Measurements from ENCODE around the gene PLPP4. TPM values are rescaled to one million over a fixed set of nuclear protein-coding genes. Genes with fewer than 3 reads are reported as not detected.

PLPP4 gene
- total RNA-seq, 1 experiment from 2014 or later = not detected

GRCh38 chr10:120423431-120424197 is 33.4 kb upstream of the PLPP4 start:
- no peak overlapping the region for H3K56ac ChIP-seq (ENCODE audit: insufficient read length, low read depth, low read length)
- no peak overlapping the region for H3K4ac ChIP-seq (ENCODE audit: low read depth, low read length)
- no peaks in the 10 kb centered on the region for H3K23me2 ChIP-seq (ENCODE audit: insufficient read length, low read depth, low read length, poor library complexity, severe bottlenecking)
- TF ChIP-seq, protein P1, sequence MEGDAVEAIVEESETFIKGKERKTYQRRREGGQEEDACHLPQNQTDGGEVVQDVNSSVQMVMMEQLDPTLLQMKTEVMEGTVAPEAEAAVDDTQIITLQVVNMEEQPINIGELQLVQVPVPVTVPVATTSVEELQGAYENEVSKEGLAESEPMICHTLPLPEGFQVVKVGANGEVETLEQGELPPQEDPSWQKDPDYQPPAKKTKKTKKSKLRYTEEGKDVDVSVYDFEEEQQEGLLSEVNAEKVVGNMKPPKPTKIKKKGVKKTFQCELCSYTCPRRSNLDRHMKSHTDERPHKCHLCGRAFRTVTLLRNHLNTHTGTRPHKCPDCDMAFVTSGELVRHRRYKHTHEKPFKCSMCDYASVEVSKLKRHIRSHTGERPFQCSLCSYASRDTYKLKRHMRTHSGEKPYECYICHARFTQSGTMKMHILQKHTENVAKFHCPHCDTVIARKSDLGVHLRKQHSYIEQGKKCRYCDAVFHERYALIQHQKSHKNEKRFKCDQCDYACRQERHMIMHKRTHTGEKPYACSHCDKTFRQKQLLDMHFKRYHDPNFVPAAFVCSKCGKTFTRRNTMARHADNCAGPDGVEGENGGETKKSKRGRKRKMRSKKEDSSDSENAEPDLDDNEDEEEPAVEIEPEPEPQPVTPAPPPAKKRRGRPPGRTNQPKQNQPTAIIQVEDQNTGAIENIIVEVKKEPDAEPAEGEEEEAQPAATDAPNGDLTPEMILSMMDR (conservative IDR thresholded peaks at IDR 0.05) = peak; percentile 89
- H3K79me1 ChIP-seq (ENCODE audit: insufficient read depth, low read depth, low read length, poor library complexity, severe bottlenecking) = no peaks in the 10 kb centered on the region
- H3K27me3 Mint-ChIP-seq (ENCODE audit: low read depth) = peaks cover 1% of the 10 kb centered on the region; the same call in 1 of the 2 replicates
- H3K14ac ChIP-seq (ENCODE audit: insufficient read depth, low read length) = no peak overlapping the region
- no peaks in the 10 kb centered on the region for H3K79me2 ChIP-seq (ENCODE audit: insufficient read depth, low read length)
- H4K20me1 ChIP-seq (ENCODE audit: control insufficient read depth, insufficient read depth, insufficient read length) = no peaks in the 10 kb centered on the region
- H3K23ac ChIP-seq (ENCODE audit: insufficient read length, low read depth, low read length) = no peak overlapping the region
- no peak overlapping the region for H4K5ac ChIP-seq (ENCODE audit: insufficient read length, low read depth, low read length)
- H2BK20ac ChIP-seq (ENCODE audit: low read depth, low read length, poor library complexity, severe bottlenecking) = no peak overlapping the region
- 0 out of 4 replicates have a peak, but pooled peaks cover 0 to 2% of the 10 kb centered on the region in 2 experiments for H3K4me1 Mint-ChIP-seq
- H4K91ac ChIP-seq (ENCODE audit: insufficient read length, low read depth, low read length) = no peak overlapping the region
- H2BK12ac ChIP-seq (ENCODE audit: insufficient read length, low read depth, low read length) = no peak overlapping the region
- no peak overlapping the region for H3K27ac Mint-ChIP-seq
- no peak overlapping the region for H2AFZ ChIP-seq (ENCODE audit: low read length)
- no peak overlapping the region for H3T11ph ChIP-seq (ENCODE audit: low read length)
- H2BK5ac ChIP-seq (ENCODE audit: insufficient read length, low read length) = no peak overlapping the region
- no peaks in the 10 kb centered on the region for H3K9me3 ChIP-seq (ENCODE audit: control insufficient read depth, low read depth, low read length)
- WGBS (ENCODE audit: extremely low coverage, insufficient read length, low lambda C conversion rate) = no CpG with 5 or more reads among the region's 8 CpGs
- no peak overlapping the region for H3K9ac ChIP-seq (ENCODE audit: extremely low read depth, insufficient read length, low read length)
- H2BK120ac ChIP-seq (ENCODE audit: low read depth, low read length, poor library complexity, severe bottlenecking) = no peak overlapping the region
- H3K27ac ChIP-seq (ENCODE audit: insufficient read length, low read depth, low read length) = no peak overlapping the region
- no peaks in the 10 kb centered on the region for H3K9me3 Mint-ChIP-seq
- H3K4me3 Mint-ChIP-seq = no peak overlapping the region
- H3K4me1 ChIP-seq (ENCODE audit: insufficient read depth, low read length) = no peaks in the 10 kb centered on the region
- H3K4me2 ChIP-seq (ENCODE audit: insufficient read depth, insufficient read length, low read length) = no peak overlapping the region
- H3K18ac ChIP-seq (ENCODE audit: insufficient read length, low read depth, low read length) = no peak overlapping the region
- H2BK15ac ChIP-seq (ENCODE audit: low read depth, low read length) = no peak overlapping the region
- H3K36me3 Mint-ChIP-seq (ENCODE audit: insufficient read depth in 1 of 3, low read depth in 3 of 3) = no peaks in the 10 kb centered on the region
- DNase-seq = peak; percentile 47
- H3K27me3 ChIP-seq (ENCODE audit: insufficient read depth, low read length) = no peaks in the 10 kb centered on the region
- H2AK5ac ChIP-seq (ENCODE audit: insufficient read length, low read length) = no peak overlapping the region
- H4K8ac ChIP-seq (replicated peaks; ENCODE audit: insufficient read length, low read depth, low read length) = no peak overlapping the region

Measured in H9 (cell line).